Measurements from ENCODE around the gene RBM4. TPM values are rescaled to one million over a fixed set of nuclear protein-coding genes. Genes with fewer than 3 reads are reported as not detected.

The RBM4 gene
- total and polyA plus RNA-seq, 2 of the 13 experiments (the other 11 are each of a cell fraction or from before 2014, with no cell fraction given) = 126 to 136 TPM

DNA sequence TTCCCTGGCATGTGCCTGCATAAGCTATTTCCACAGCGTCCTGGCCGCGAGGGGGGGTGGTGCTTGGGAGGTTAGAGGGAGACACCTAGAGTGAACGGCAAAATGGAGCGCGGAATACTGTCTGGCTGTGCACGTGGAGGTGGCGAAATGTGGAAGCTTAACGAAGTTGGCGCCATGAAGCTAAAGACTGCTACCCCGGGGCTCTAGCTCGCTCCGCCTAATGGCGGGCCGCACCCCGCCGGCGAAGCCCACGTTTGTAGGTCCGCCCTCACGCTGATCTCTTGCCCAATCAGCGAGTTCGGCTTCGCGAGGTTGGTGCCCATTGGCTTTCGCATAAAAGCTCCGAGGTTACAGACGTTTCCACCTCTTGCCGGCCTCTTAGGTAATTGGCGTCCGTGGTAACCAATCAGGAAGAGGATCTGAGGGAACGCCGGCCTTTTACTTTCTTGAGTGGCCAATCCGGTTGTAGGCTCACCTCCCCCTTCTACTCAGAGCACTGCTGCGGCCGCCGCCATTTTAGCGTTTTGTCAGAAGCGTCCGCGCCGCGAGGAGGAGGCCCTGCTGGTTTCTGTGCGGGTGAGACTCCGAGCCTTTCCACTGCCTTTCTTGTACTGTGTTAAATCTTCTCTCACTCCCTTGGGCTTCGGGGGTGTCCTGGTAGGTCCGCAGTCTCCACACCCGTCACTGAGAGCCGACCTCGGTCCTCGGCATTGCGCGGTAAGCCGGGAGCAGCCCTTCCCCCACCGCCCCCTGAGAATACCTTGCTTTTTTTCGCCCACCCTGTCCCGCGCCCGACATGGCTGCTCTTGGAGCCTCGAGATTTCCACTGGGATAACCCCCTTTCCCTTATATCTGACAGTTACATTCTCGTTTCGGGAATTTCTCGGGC lies at the start of gene RBM4 (continued):
- no peak; the same call in 1 of the 2 replicates for TF ChIP-seq IRF2 (CRISPR knock-in tag; IDR thresholded peaks at IDR 0.05)
- TF ChIP-seq ATRX (CRISPR knock-in tag; IDR thresholded peaks at IDR 0.05; ENCODE audit: borderline replicate concordance) = no peak
- TF ChIP-seq, protein P1, sequence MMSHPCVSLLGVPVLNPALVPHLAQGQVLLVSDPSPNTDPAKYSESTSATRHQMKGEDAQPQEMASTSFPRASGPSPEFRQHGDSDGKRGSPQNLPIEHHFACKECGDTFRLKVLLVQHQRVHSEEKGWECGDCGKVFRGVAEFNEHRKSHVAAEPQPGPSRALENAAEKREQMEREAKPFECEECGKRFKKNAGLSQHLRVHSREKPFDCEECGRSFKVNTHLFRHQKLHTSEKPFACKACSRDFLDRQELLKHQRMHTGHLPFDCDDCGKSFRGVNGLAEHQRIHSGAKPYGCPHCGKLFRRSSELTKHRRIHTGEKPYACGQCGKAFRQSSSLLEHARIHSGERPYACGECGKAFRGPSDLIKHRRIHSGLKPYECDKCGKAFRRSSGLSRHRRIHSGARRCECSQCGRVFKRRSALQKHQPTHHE (CRISPR knock-in tag; IDR thresholded peaks at IDR 0.05; ENCODE audit: borderline replicate concordance) = no peak
- TF ChIP-seq SALL1 (CRISPR knock-in tag; IDR thresholded peaks at IDR 0.05) = peak; percentile 48
- TF ChIP-seq U2AF2 (IDR thresholded peaks at IDR 0.05; ENCODE audit: low read depth, low read length) = no peak
- TF ChIP-seq GATAD2A (CRISPR knock-in tag; IDR thresholded peaks at IDR 0.05) = no peak
- TF ChIP-seq POLR2A (IDR thresholded peaks at IDR 0.05; ENCODE audit: insufficient read depth in 1 of 2, low read depth in 2 of 2, low read length in 2 of 2) = peak; percentile 83 to 94
- TF ChIP-seq ZNF720 (CRISPR knock-in tag; IDR thresholded peaks at IDR 0.05) = no peak
- no peak for TF ChIP-seq PLRG1 (conservative IDR thresholded peaks at IDR 0.05)
- TF ChIP-seq ETV6 (CRISPR knock-in tag; conservative IDR thresholded peaks at IDR 0.05) = no peak
- no peak for TF ChIP-seq MIER3 (CRISPR knock-in tag; IDR thresholded peaks at IDR 0.05; ENCODE audit: borderline replicate concordance)
- TF ChIP-seq, protein P2, sequence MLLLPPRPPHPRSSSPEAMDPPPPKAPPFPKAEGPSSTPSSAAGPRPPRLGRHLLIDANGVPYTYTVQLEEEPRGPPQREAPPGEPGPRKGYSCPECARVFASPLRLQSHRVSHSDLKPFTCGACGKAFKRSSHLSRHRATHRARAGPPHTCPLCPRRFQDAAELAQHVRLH (CRISPR knock-in tag; IDR thresholded peaks at IDR 0.05; ENCODE audit: borderline replicate concordance, low read depth) = 0 out of 2 replicates have a peak, but pooled peaks have one; percentile 2
- no peak; the same call in 1 of the 2 replicates for TF ChIP-seq ZNF547 (CRISPR knock-in tag; IDR thresholded peaks at IDR 0.05)
- peak; percentile 70 for TF ChIP-seq MYC (CRISPR knock-in tag; IDR thresholded peaks at IDR 0.05; ENCODE audit: borderline replicate concordance)
- no peak for TF ChIP-seq ZNF589 (CRISPR knock-in tag; conservative IDR thresholded peaks at IDR 0.05)
- TF ChIP-seq ZNF549 (CRISPR knock-in tag; IDR thresholded peaks at IDR 0.05) = no peak
- no peak for TF ChIP-seq EP300 (IDR thresholded peaks at IDR 0.05; ENCODE audit: low read depth in 2 of 2, low read length in 2 of 2)
- no peak; the same call in 1 of the 2 replicates for TF ChIP-seq EP300 (CRISPR knock-in tag; IDR thresholded peaks at IDR 0.05; ENCODE audit: borderline replicate concordance)
- TF ChIP-seq XRCC5 (optimal IDR thresholded peaks at IDR 0.05; ENCODE audit: low read length) = peak; percentile 17
- no peak for TF ChIP-seq TOPORS (CRISPR knock-in tag; IDR thresholded peaks at IDR 0.05)
- TF ChIP-seq, protein P3, sequence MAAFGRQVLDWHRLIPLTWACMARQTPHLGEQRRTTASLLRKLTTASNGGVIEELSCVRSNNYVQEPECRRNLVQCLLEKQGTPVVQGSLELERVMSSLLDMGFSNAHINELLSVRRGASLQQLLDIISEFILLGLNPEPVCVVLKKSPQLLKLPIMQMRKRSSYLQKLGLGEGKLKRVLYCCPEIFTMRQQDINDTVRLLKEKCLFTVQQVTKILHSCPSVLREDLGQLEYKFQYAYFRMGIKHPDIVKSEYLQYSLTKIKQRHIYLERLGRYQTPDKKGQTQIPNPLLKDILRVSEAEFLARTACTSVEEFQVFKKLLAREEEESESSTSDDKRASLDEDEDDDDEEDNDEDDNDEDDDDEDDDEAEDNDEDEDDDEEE (CRISPR knock-in tag; IDR thresholded peaks at IDR 0.05) = peak; percentile 50; the same call in 1 of the 2 replicates
- TF ChIP-seq, protein P4, sequence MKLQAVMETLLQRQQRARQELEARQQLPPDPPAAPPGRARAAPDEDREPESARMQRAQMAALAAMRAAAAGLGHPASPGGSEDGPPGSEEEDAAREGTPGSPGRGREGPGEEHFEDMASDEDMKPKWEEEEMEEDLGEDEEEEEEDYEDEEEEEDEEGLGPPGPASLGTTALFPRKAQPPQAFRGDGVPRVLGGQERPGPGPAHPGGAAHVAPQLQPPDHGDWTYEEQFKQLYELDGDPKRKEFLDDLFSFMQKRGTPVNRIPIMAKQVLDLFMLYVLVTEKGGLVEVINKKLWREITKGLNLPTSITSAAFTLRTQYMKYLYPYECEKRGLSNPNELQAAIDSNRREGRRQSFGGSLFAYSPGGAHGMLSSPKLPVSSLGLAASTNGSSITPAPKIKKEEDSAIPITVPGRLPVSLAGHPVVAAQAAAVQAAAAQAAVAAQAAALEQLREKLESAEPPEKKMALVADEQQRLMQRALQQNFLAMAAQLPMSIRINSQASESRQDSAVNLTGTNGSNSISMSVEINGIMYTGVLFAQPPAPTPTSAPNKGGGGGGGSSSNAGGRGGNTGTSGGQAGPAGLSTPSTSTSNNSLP (IDR thresholded peaks at IDR 0.05; ENCODE audit: low read depth, low read length) = no peak
- TF ChIP-seq HNRNPL (IDR thresholded peaks at IDR 0.05; ENCODE audit: low read depth, low read length) = 0 out of 2 replicates have a peak, but pooled peaks have one; percentile 37
- no peak for TF ChIP-seq JDP2 (CRISPR knock-in tag; IDR thresholded peaks at IDR 0.05; ENCODE audit: borderline replicate concordance)
- 0 out of 2 replicates have a peak, but pooled peaks have one; percentile 19 for TF ChIP-seq KDM4B (CRISPR knock-in tag; IDR thresholded peaks at IDR 0.05)
- TF ChIP-seq MEIS2 (CRISPR knock-in tag; IDR thresholded peaks at IDR 0.05) = no peak

Measured in HepG2 (cell line).